MM.1S (cell line): ENCODE measurements around the gene PCYT1B.
"Not testable (repeated sequence)": the region's sequence is repeated elsewhere in the genome, so short reads cannot be mapped to it uniquely, and the experiment has no call there.

Source experiments
- EZH2 ChIP-seq: fragments of 300-600 bp; sonication (generic); optimal IDR thresholded peaks from 2 replicates; pipeline ENCODE3; 2017; ENCODE audit warnings: low read depth, mild to moderate bottlenecking, antibody characterized with exemption, low read length, mixed read lengths
- EZH2phosphoT487 ChIP-seq: fragments of 300-600 bp; sonication (generic); IDR thresholded peaks from 2 replicates; pipeline ENCODE4 v1.6.1; 2018; ENCODE audit warnings: antibody characterized with exemption, low read length
- TF ChIP-seq, protein P1 (sequence below): fragments of 300-600 bp; sonication (generic); IDR thresholded peaks from 2 replicates; pipeline ENCODE4 v1.5.1; 2016; ENCODE audit warnings: antibody characterized with exemption, low read length, mixed read lengths

DNA sequence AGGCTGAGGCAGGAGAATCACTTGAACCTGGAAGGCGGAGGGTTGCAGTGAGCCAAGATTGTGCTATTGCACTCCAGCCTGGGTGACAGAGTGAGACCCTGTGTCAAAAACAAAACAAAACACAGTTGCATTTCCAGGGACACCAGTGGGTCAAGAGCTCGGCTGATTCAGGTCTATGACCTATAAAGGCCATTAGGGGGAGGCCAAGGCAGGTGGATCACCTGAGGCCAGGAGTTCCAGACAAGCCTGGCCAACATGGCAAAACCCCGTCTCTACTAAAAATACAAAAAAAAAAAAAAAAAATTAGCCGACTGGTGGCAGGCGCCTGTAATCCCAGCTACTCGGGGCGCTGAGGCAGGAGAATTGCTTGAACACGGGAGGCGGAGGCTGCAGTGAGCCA lies 8.5 kb upstream of the PCYT1B start:
- TF ChIP-seq, protein P1, sequence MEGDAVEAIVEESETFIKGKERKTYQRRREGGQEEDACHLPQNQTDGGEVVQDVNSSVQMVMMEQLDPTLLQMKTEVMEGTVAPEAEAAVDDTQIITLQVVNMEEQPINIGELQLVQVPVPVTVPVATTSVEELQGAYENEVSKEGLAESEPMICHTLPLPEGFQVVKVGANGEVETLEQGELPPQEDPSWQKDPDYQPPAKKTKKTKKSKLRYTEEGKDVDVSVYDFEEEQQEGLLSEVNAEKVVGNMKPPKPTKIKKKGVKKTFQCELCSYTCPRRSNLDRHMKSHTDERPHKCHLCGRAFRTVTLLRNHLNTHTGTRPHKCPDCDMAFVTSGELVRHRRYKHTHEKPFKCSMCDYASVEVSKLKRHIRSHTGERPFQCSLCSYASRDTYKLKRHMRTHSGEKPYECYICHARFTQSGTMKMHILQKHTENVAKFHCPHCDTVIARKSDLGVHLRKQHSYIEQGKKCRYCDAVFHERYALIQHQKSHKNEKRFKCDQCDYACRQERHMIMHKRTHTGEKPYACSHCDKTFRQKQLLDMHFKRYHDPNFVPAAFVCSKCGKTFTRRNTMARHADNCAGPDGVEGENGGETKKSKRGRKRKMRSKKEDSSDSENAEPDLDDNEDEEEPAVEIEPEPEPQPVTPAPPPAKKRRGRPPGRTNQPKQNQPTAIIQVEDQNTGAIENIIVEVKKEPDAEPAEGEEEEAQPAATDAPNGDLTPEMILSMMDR: not testable (repeated sequence)
- TF ChIP-seq EZH2, EZH2phosphoT487: not testable (repeated sequence)
